HepG2 (cell line): ENCODE results near the gene CUL4A. TPM values are rescaled to one million over a fixed set of nuclear protein-coding genes. Genes with fewer than 3 reads are reported as not detected.
A peak's percentile ranks its signal among the peaks of the same experiment; 100 is the strongest.

Source experiments
- BCL6 ChIP-seq: IDR thresholded peaks from 2 replicates; pipeline ENCODE4 v1.6.1; 2016; ENCODE audit warnings: missing genetic modification reagents, missing compliant biosample characterization
- CCDC6 ChIP-seq: sonication (generic); formaldehyde crosslinking; IDR thresholded peaks from 2 replicates; pipeline ENCODE4 v1.8.1; 2022; ENCODE audit warnings: mild to moderate bottlenecking, missing genetic modification reagents, moderate library complexity
- ERF ChIP-seq: IDR thresholded peaks from 2 replicates; pipeline ENCODE4 v1.6.1; 2018; ENCODE audit warnings: missing biosample characterization, missing genetic modification reagents
- MEIS1 ChIP-seq: sonication (generic); formaldehyde crosslinking; IDR thresholded peaks from 2 replicates; pipeline ENCODE4 v1.9.0; 2021; ENCODE audit warnings: mild to moderate bottlenecking, missing genetic modification reagents, moderate library complexity, borderline replicate concordance
- MLXIP ChIP-seq: sonication (generic); formaldehyde crosslinking; IDR thresholded peaks from 2 replicates; pipeline ENCODE4 v1.9.0; 2021; ENCODE audit warnings: missing genetic modification reagents, borderline replicate concordance
- NFYB ChIP-seq: sonication (generic); formaldehyde crosslinking; IDR thresholded peaks from 2 replicates; pipeline ENCODE4 v1.4.0; 2020; ENCODE audit warnings: missing genetic modification reagents
- POGK ChIP-seq: sonication (generic); formaldehyde crosslinking; conservative IDR thresholded peaks from 2 replicates; pipeline ENCODE4 v1.8.0; 2022; ENCODE audit warnings: mild to moderate bottlenecking, moderate library complexity, missing genetic modification reagents
- RNF2 ChIP-seq: fragments of 450-650 bp; conservative IDR thresholded peaks from 2 replicates; pipeline ENCODE4 v1.6.1; 2016; ENCODE audit warnings: low read depth
- SNAPC2 ChIP-seq: sonication (generic); formaldehyde crosslinking; IDR thresholded peaks from 2 replicates; pipeline ENCODE4 v1.8.1; 2022; ENCODE audit warnings: mild to moderate bottlenecking, missing genetic modification reagents
- YEATS4 ChIP-seq: sonication (generic); formaldehyde crosslinking; IDR thresholded peaks from 2 replicates; pipeline ENCODE4 v1.4.0; 2020; ENCODE audit warnings: missing genetic modification reagents, borderline replicate concordance
- ZNF510 ChIP-seq: sonication (generic); formaldehyde crosslinking; IDR thresholded peaks from 2 replicates; pipeline ENCODE4 v1.4.0; 2020; ENCODE audit warnings: low read depth, mild to moderate bottlenecking, missing genetic modification reagents
- ZNF576 ChIP-seq: sonication (generic); formaldehyde crosslinking; IDR thresholded peaks from 2 replicates; pipeline ENCODE4 v1.4.0; 2020; ENCODE audit warnings: mild to moderate bottlenecking, missing genetic modification reagents
- ZNF687 ChIP-seq: sonication (generic); formaldehyde crosslinking; IDR thresholded peaks from 2 replicates; pipeline ENCODE4 v1.5.1; 2020; ENCODE audit warnings: mild to moderate bottlenecking, missing genetic modification reagents, moderate library complexity
- ZNF747 ChIP-seq: sonication (generic); formaldehyde crosslinking; IDR thresholded peaks from 2 replicates; pipeline ENCODE4 v1.8.1; 2023; ENCODE audit warnings: missing genetic modification reagents, mild to moderate bottlenecking, borderline replicate concordance
- ZNF75D ChIP-seq: sonication (generic); formaldehyde crosslinking; IDR thresholded peaks from 2 replicates; pipeline ENCODE4 v1.8.1; 2023; ENCODE audit warnings: missing genetic modification reagents, mild to moderate bottlenecking, borderline replicate concordance
- polyA plus RNA-seq, 8 experiments: library from polyadenylated mRNA; depleted of rRNA in 3 of 8; stranded (reverse) in 7 of 8; unstranded in 1 of 8; fragments of >200 nt; fragmentation: Illumina TruSeq in 4 of 8; extraction: Trizol in 4 of 8; gene quantifications; 2 replicates each; pipeline versions ENCODE4 v1.2.1 to v1.2.3, GENCODE V29; 2011 to 2016; ENCODE audit warnings: low read depth in 4 of 8, missing spikeins in 1 of 8, mixed read lengths in 1 of 8; ENCODE audit not compliant: insufficient read depth in 1 of 8
- total RNA-seq, 5 experiments: library from RNA; depleted of rRNA; stranded (reverse); fragments of >200 nt; fragmentation: Illumina TruSeq; extraction: Trizol; gene quantifications; 2 replicates each; pipeline ENCODE4 v1.2.3, GENCODE V29; 2016; ENCODE audit warnings: low read depth in 1 of 5
- TF ChIP-seq, protein P1 (sequence below): sonication (generic); formaldehyde crosslinking; IDR thresholded peaks from 2 replicates; pipeline ENCODE4 v1.5.0; 2020; ENCODE audit warnings: missing genetic modification reagents, mild to moderate bottlenecking, borderline replicate concordance

CUL4A gene
- total and polyA plus RNA-seq, 2 of the 13 experiments (the other 11 are each of a cell fraction or from before 2014, with no cell fraction given) = 51.2 to 75.3 TPM

DNA sequence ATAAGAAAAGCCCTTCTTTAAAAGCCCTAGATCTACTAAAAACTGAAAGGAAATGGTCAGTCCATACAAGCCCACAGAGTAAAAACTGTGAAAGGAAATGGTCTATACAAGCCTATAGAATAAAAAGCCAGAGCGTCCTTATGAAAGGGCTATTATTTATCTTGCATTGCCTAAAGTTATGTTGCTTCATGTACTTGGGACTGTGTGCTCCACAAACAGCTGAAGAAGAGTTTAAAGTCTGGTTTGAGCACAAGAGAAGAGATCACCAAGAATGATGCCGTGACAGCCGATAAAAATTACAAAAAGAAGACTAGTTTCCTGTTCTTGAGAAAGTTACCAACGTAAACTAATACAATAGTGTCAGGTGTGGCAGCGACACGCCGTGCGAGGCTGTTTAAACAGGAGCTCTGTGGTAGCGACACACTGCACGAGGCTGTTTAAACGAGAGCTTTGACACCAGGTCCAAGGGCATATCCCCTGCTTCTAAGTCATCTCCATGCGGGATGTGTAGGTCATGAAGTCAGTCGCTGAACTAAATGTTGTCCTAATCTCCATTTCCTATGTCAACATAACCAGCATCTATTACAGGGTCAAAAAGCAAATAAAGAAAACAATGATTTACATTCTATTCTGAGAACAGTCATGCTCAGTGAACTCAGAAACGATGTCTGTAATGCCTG lies 25.8 kb upstream of the CUL4A start (continued):
- TF ChIP-seq MLXIP (CRISPR knock-in tag) (no peak), ZNF576 (CRISPR knock-in tag) (no peak), CCDC6 (CRISPR knock-in tag) (peak; percentile 71; the same call in 1 of the 2 replicates), ZNF510 (no peak), YEATS4 (CRISPR knock-in tag) (no peak; the same call in 1 of the 2 replicates), BCL6 (CRISPR knock-in tag) (peak; percentile 63), ZNF747 (CRISPR knock-in tag) (0 out of 2 replicates have a peak, but pooled peaks have one; percentile 45), POGK (0 out of 2 replicates have a peak, but pooled peaks have one; percentile 24), ZNF75D (CRISPR knock-in tag) (no peak), ERF (CRISPR knock-in tag) (peak; percentile 74), RNF2 (0 out of 2 replicates have a peak, but pooled peaks have one; percentile 30), NFYB (CRISPR knock-in tag) (no peak), MEIS1 (CRISPR knock-in tag) (peak; percentile 42; the same call in 1 of the 2 replicates), SNAPC2 (peak; percentile 33; the same call in 1 of the 2 replicates), ZNF687 (CRISPR knock-in tag) (peak; percentile 34; the same call in 1 of the 2 replicates)
- TF ChIP-seq, protein P1, sequence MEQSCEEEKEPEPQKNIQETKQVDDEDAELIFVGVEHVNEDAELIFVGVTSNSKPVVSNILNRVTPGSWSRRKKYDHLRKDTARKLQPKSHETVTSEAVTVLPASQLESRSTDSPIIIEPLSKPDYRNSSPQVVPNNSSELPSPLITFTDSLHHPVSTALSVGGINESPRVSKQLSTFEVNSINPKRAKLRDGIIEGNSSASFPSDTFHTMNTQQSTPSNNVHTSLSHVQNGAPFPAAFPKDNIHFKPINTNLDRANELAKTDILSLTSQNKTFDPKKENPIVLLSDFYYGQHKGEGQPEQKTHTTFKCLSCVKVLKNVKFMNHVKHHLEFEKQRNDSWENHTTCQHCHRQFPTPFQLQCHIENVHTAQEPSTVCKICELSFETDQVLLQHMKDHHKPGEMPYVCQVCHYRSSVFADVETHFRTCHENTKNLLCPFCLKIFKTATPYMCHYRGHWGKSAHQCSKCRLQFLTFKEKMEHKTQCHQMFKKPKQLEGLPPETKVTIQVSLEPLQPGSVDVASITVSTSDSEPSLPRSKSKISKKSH (CRISPR knock-in tag) = no peak
